HepG2 (cell line): ENCODE results near the gene HEMK1. TPM values are rescaled to one million over a fixed set of nuclear protein-coding genes. Genes with fewer than 3 reads are reported as not detected.

ENCODE experiments used
- CCAR2 ChIP-seq: fragments of 200-400 bp; formaldehyde crosslinking; optimal IDR thresholded peaks from 2 replicates; pipeline ENCODE3; 2018; ENCODE audit warnings: low read depth, mild to moderate bottlenecking, low read length, moderate library complexity
- HOMEZ ChIP-seq: IDR thresholded peaks from 2 replicates; pipeline ENCODE4 v1.6.1; 2016; ENCODE audit warnings: low read depth
- IRF2 ChIP-seq: IDR thresholded peaks from 2 replicates; pipeline ENCODE4 v1.6.1; 2018; ENCODE audit warnings: missing genetic modification reagents, missing compliant biosample characterization
- KLF15 ChIP-seq: sonication (generic); formaldehyde crosslinking; IDR thresholded peaks from 2 replicates; pipeline ENCODE4 v1.8.1; 2023; ENCODE audit warnings: borderline replicate concordance, mild to moderate bottlenecking, inconsistent platforms, missing genetic modification reagents, mixed read lengths
- MEIS2 ChIP-seq: sonication (generic); formaldehyde crosslinking; IDR thresholded peaks from 2 replicates; pipeline ENCODE4 v1.9.0; 2021; ENCODE audit warnings: mild to moderate bottlenecking, missing genetic modification reagents
- MTF1 ChIP-seq: sonication (generic); formaldehyde crosslinking; IDR thresholded peaks from 2 replicates; pipeline ENCODE4 v1.5.0; 2020; ENCODE audit warnings: missing genetic modification reagents
- RCOR2 ChIP-seq: IDR thresholded peaks from 2 replicates; pipeline ENCODE4 v1.6.1; 2016; ENCODE audit warnings: missing biosample characterization, missing genetic modification reagents
- SALL2 ChIP-seq: sonication (generic); formaldehyde crosslinking; IDR thresholded peaks from 2 replicates; pipeline ENCODE4 v1.8.1; 2023; ENCODE audit warnings: mild to moderate bottlenecking, missing genetic modification reagents, inconsistent platforms
- SYNCRIP ChIP-seq: fragments of 200-400 bp; formaldehyde crosslinking; IDR thresholded peaks from 2 replicates; pipeline ENCODE4 v1.6.1; 2018; ENCODE audit warnings: mild to moderate bottlenecking, low read depth, low read length; ENCODE audit not compliant: insufficient read depth
- TAF1 ChIP-seq: sonication (generic); formaldehyde crosslinking; IDR thresholded peaks from 2 replicates; pipeline ENCODE4 v1.4.0; 2020; ENCODE audit warnings: missing genetic modification reagents
- ZNF230 ChIP-seq: sonication (generic); formaldehyde crosslinking; IDR thresholded peaks from 2 replicates; pipeline ENCODE4 v1.4.0; 2020; ENCODE audit warnings: mild to moderate bottlenecking, missing genetic modification reagents
- ZNF335 ChIP-seq: sonication (generic); formaldehyde crosslinking; IDR thresholded peaks from 2 replicates; pipeline ENCODE4 v1.4.0; 2020; ENCODE audit warnings: missing genetic modification reagents
- ZNF547 ChIP-seq: sonication (generic); formaldehyde crosslinking; IDR thresholded peaks from 2 replicates; pipeline ENCODE4 v1.5.1; 2020; ENCODE audit warnings: mild to moderate bottlenecking, missing genetic modification reagents
- ZNF562 ChIP-seq: sonication (generic); formaldehyde crosslinking; IDR thresholded peaks from 2 replicates; pipeline ENCODE4 v1.8.0; 2022; ENCODE audit warnings: missing genetic modification reagents, borderline replicate concordance
- ZSCAN29 ChIP-seq: sonication (generic); formaldehyde crosslinking; conservative IDR thresholded peaks from 2 replicates; pipeline ENCODE4 v1.4.0; 2020; ENCODE audit warnings: mild to moderate bottlenecking, missing genetic modification reagents
- polyA plus RNA-seq, 8 experiments: library from polyadenylated mRNA; depleted of rRNA in 3 of 8; stranded (reverse) in 7 of 8; unstranded in 1 of 8; fragments of >200 nt; fragmentation: Illumina TruSeq in 4 of 8; extraction: Trizol in 4 of 8; gene quantifications; 2 replicates each; pipeline versions ENCODE4 v1.2.1 to v1.2.3, GENCODE V29; 2011 to 2016; ENCODE audit warnings: low read depth in 4 of 8, missing spikeins in 1 of 8, mixed read lengths in 1 of 8; ENCODE audit not compliant: insufficient read depth in 1 of 8
- total RNA-seq, 5 experiments: library from RNA; depleted of rRNA; stranded (reverse); fragments of >200 nt; fragmentation: Illumina TruSeq; extraction: Trizol; gene quantifications; 2 replicates each; pipeline ENCODE4 v1.2.3, GENCODE V29; 2016; ENCODE audit warnings: low read depth in 1 of 5
- TF ChIP-seq, protein P1 (sequence below), 2 experiments: sonication (generic) in 1 of 2; formaldehyde crosslinking in 1 of 2; IDR thresholded peaks; 2 replicates each; pipeline versions ENCODE4 v1.6.1 to v1.9.0; 2014 to 2022; ENCODE audit warnings: antibody characterized with exemption in 1 of 2, borderline replicate concordance in 1 of 2, inconsistent platforms in 1 of 2, low read depth in 1 of 2, missing genetic modification reagents in 1 of 2
- TF ChIP-seq, protein P2 (sequence below): sonication (generic); formaldehyde crosslinking; IDR thresholded peaks from 2 replicates; pipeline ENCODE4 v1.4.0; 2020; ENCODE audit warnings: missing genetic modification reagents
- TF ChIP-seq, protein P3 (sequence below): sonication (generic); formaldehyde crosslinking; IDR thresholded peaks from 2 replicates; pipeline ENCODE4 v1.5.0; 2020; ENCODE audit warnings: missing genetic modification reagents

The HEMK1 gene
- total and polyA plus RNA-seq, 2 of the 13 experiments (the other 11 are each of a cell fraction or from before 2014, with no cell fraction given) = 9.8 to 12.6 TPM

DNA sequence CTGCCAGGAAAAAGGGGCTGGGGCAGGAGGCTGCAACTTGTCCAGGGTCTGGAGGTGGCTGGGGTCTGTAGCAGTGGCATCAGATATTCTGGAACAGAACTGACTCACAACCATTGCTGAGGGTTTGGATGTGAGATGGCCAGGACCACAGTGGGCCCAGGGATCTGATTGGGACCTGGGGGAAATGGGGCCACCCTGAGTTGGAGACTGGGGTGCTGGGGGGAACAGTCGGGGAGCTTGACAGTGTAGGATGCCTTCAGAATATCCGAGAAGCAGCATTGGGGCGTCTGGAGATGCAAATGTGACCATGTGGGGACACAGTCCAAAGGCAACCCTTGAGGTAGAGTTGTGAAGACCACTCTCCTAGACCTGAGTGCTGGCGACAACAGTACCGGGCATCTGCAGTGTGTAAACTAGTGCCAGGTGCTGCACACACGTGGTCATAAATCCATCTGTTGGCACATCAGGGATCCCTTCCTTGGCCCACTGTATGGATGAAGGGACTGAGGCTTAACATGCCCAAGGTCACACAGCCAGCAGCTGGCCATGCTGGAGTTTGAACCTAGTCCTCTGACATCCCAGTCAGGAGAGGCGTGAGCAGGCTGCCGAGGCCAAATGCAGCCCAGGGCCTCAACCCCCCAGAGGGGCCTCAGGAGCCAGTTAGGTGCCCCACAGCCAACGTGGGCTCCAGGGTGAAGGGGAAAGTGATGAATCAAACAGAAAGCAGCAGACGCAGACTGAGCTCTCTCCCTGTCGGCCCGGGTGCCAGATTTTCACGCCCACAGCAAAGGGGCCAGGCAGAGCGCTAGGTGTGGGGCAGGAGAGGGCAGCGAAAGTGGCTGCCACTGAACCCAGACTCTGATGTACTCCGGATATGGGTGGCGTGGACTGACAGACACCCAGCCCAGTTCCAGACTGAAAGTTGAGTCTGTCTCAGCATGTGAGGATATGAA is 18.8 kb downstream of the HEMK1 start (continued):
- TF ChIP-seq, protein P1, sequence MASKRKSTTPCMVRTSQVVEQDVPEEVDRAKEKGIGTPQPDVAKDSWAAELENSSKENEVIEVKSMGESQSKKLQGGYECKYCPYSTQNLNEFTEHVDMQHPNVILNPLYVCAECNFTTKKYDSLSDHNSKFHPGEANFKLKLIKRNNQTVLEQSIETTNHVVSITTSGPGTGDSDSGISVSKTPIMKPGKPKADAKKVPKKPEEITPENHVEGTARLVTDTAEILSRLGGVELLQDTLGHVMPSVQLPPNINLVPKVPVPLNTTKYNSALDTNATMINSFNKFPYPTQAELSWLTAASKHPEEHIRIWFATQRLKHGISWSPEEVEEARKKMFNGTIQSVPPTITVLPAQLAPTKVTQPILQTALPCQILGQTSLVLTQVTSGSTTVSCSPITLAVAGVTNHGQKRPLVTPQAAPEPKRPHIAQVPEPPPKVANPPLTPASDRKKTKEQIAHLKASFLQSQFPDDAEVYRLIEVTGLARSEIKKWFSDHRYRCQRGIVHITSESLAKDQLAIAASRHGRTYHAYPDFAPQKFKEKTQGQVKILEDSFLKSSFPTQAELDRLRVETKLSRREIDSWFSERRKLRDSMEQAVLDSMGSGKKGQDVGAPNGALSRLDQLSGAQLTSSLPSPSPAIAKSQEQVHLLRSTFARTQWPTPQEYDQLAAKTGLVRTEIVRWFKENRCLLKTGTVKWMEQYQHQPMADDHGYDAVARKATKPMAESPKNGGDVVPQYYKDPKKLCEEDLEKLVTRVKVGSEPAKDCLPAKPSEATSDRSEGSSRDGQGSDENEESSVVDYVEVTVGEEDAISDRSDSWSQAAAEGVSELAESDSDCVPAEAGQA (IDR thresholded peaks at IDR 0.05; ENCODE audit: low read depth) = no peak
- TF ChIP-seq, protein P1 (CRISPR knock-in tag; IDR thresholded peaks at IDR 0.05; ENCODE audit: borderline replicate concordance) = 0 out of 2 replicates have a peak, but pooled peaks have one; percentile 35
- TF ChIP-seq ZNF230 (CRISPR knock-in tag) (no peak), MTF1 (CRISPR knock-in tag) (no peak), ZNF562 (CRISPR knock-in tag) (no peak), ZNF335 (0 out of 2 replicates have a peak, but pooled peaks have one; percentile 32), HOMEZ (CRISPR knock-in tag) (no peak), MEIS2 (CRISPR knock-in tag) (no peak), IRF2 (CRISPR knock-in tag) (peak; percentile 16; the same call in 1 of the 2 replicates), ZSCAN29 (CRISPR knock-in tag) (peak; percentile 68), CCAR2 (no peak), ZNF547 (CRISPR knock-in tag) (no peak), TAF1 (peak; percentile 53; the same call in 1 of the 2 replicates), SYNCRIP (no peak), KLF15 (no peak), SALL2 (CRISPR knock-in tag) (no peak), RCOR2 (CRISPR knock-in tag) (peak; percentile 97)
- TF ChIP-seq, protein P2, sequence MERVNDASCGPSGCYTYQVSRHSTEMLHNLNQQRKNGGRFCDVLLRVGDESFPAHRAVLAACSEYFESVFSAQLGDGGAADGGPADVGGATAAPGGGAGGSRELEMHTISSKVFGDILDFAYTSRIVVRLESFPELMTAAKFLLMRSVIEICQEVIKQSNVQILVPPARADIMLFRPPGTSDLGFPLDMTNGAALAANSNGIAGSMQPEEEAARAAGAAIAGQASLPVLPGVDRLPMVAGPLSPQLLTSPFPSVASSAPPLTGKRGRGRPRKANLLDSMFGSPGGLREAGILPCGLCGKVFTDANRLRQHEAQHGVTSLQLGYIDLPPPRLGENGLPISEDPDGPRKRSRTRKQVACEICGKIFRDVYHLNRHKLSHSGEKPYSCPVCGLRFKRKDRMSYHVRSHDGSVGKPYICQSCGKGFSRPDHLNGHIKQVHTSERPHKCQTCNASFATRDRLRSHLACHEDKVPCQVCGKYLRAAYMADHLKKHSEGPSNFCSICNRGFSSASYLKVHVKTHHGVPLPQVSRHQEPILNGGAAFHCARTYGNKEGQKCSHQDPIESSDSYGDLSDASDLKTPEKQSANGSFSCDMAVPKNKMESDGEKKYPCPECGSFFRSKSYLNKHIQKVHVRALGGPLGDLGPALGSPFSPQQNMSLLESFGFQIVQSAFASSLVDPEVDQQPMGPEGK (CRISPR knock-in tag) = peak; percentile 79
- TF ChIP-seq, protein P3, sequence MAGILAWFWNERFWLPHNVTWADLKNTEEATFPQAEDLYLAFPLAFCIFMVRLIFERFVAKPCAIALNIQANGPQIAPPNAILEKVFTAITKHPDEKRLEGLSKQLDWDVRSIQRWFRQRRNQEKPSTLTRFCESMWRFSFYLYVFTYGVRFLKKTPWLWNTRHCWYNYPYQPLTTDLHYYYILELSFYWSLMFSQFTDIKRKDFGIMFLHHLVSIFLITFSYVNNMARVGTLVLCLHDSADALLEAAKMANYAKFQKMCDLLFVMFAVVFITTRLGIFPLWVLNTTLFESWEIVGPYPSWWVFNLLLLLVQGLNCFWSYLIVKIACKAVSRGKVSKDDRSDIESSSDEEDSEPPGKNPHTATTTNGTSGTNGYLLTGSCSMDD (CRISPR knock-in tag) = no peak
